MCF 10A (cell line): ENCODE results near the gene COMMD10. TPM values are rescaled to one million over a fixed set of nuclear protein-coding genes. Genes with fewer than 3 reads are reported as not detected.

Experiments used
- BruUV-seq: library from RNA; stranded (reverse); fragments of 400-500 nt; replicated peaks from 2 replicates; lab custom pipeline; 2021; lab: Mats Ljungman, UMichigan
- CTCF ChIA-PET: fragments of 300-600 bp; sonication (Branson Sonifier 250); formaldehyde crosslinking; extraction: SDS; loops from one replicate; lab custom pipeline; 2021; ENCODE audit warnings: antibody characterized with exemption, inconsistent platforms; lab: Yijun Ruan, JAX
- POLR2A ChIA-PET: fragments of 300-600, 350-650 bp; sonication (Branson Sonifier 250); formaldehyde crosslinking; extraction: SDS; loops from one replicate; lab custom pipeline; 2020; ENCODE audit warnings: antibody characterized with exemption, inconsistent platforms; lab: Yijun Ruan, JAX
- DNase-seq: peaks from one replicate; pipeline ENCODE4 v3.0.0-alpha.2; 2018; ENCODE audit not compliant: unreplicated experiment
- H3K27ac Mint-ChIP-seq: one replicate; pipeline ENCODE4 v1.8.0; 2022; ENCODE audit warnings: mild to moderate bottlenecking, low read depth, mixed read lengths; ENCODE audit not compliant: unreplicated experiment
- H3K27me3 Mint-ChIP-seq: one replicate; pipeline ENCODE4 v1.8.0; 2022; ENCODE audit warnings: mixed read lengths; ENCODE audit not compliant: insufficient read depth, unreplicated experiment
- H3K36me3 Mint-ChIP-seq: one replicate; pipeline ENCODE4 v1.8.0; 2022; ENCODE audit warnings: mild to moderate bottlenecking, moderate library complexity, mixed read lengths; ENCODE audit not compliant: insufficient read depth, unreplicated experiment
- H3K4me1 Mint-ChIP-seq: one replicate; pipeline ENCODE4 v1.8.0; 2022; ENCODE audit warnings: mixed read lengths; ENCODE audit not compliant: insufficient read depth, unreplicated experiment
- H3K4me3 Mint-ChIP-seq: one replicate; pipeline ENCODE4 v1.8.0; 2022; ENCODE audit warnings: mild to moderate bottlenecking, moderate library complexity, mixed read lengths; ENCODE audit not compliant: unreplicated experiment
- H3K9me3 Mint-ChIP-seq: one replicate; pipeline ENCODE4 v1.8.0; 2022; ENCODE audit warnings: mixed read lengths; ENCODE audit not compliant: unreplicated experiment
- CTCF ChIP-seq: fragments of 200-600 bp; IDR thresholded peaks from one replicate; pipeline ENCODE4 v1.8.0; 2022; ENCODE audit warnings: antibody characterized with exemption, mild to moderate bottlenecking; ENCODE audit not compliant: unreplicated experiment
- intact Hi-C: fragments of 100-400 bp; cut with micrococcal nuclease; formaldehyde crosslinking; loops from 2 replicates; pipeline ENCODE4 v1.14.1; 2022
- total RNA-seq: library from RNA; stranded (reverse); gene quantifications from 2 replicates; pipeline ENCODE4 v1.2.3, GENCODE V29; 2022

Gene COMMD10
- total RNA-seq, 1 experiment from 2014 or later: 23.2 TPM

GRCh38 chr5:116265471-116265870 is 180.6 kb downstream of the COMMD10 start:
- no TSS peak for BruUV-seq
- POLR2A ChIA-PET: no interaction called here
- TF ChIP-seq CTCF: no peak
- intact Hi-C loops: no loop called here
- Mint-ChIP-seq H3K27ac (no peak overlapping the region), H3K36me3 (no peaks in the 10 kb centered on the region), H3K9me3 (no peaks in the 10 kb centered on the region), H3K4me3 (no peak overlapping the region), H3K27me3 (no peaks in the 10 kb centered on the region), H3K4me1 (no peaks in the 10 kb centered on the region)
- no peak for DNase-seq
- CTCF ChIA-PET: no interaction called here

- TF ChIP-seq CTCF: no peak
- Mint-ChIP-seq H3K9me3 (peaks cover 8% of the 10 kb centered on the region), H3K36me3 (no peaks in the 10 kb centered on the region), H3K27ac (no peak overlapping the region), H3K27me3 (no peaks in the 10 kb centered on the region), H3K4me3 (no peak overlapping the region), H3K4me1 (peaks cover 7% of the 10 kb centered on the region)
- intact Hi-C loops: no loop called here
- ChIA-PET CTCF (interaction anchor here (0.5 kb wide), 1 partner anchor 157 kb away, joined by 3 read pairs; no protein-coding TSS in a partner anchor), POLR2A (no interaction called here)
- no TSS peak for BruUV-seq
- DNase-seq: no peak
Measured at GRCh38 chr5:116271446-116272025, 186.7 kb downstream of the COMMD10 start.

- BruUV-seq: no TSS peak
- H3K4me1 Mint-ChIP-seq: peaks cover 7% of the 10 kb centered on the region
- H3K4me3 Mint-ChIP-seq: no peak overlapping the region
- TF ChIP-seq CTCF: no peak
- ChIA-PET POLR2A (no interaction called here), CTCF (interaction anchor here (0.6 to 0.8 kb wide), 2 partner anchors 86 to 157 kb away, joined by 3 read pairs; no protein-coding TSS in a partner anchor)
- H3K36me3 Mint-ChIP-seq: no peaks in the 10 kb centered on the region
- H3K27ac Mint-ChIP-seq: no peak overlapping the region
- intact Hi-C loops: no loop called here
- H3K27me3 Mint-ChIP-seq: no peaks in the 10 kb centered on the region
- H3K9me3 Mint-ChIP-seq: peaks cover 8% of the 10 kb centered on the region
- peak; percentile 35 for DNase-seq
Measured at GRCh38 chr5:116272281-116272941, 187.6 kb downstream of the COMMD10 start.

- Mint-ChIP-seq H3K27ac (no peak overlapping the region), H3K4me3 (no peak overlapping the region), H3K27me3 (no peaks in the 10 kb centered on the region), H3K4me1 (peaks cover 7% of the 10 kb centered on the region), H3K9me3 (peaks cover 8% of the 10 kb centered on the region), H3K36me3 (no peaks in the 10 kb centered on the region)
- BruUV-seq: no TSS peak
- no peak for TF ChIP-seq CTCF
- DNase-seq: no peak
- intact Hi-C loops: no loop called here
- POLR2A ChIA-PET: no interaction called here
- CTCF ChIA-PET: interaction anchor here (0.6 to 1.1 kb wide), 4 partner anchors 16 to 159 kb away, joined by 3 read pairs; no protein-coding TSS in a partner anchor
Measured at GRCh38 chr5:116273448-116274242, 188.8 kb downstream of the COMMD10 start.
